Upper lobe of left lung (tissue), 6 donors: ENCODE measurements around the gene CHKA. TPM values are rescaled to one million over a fixed set of nuclear protein-coding genes. Genes with fewer than 3 reads are reported as not detected.

Experiments used
- ATAC-seq, 2 donors: fragments of 200-7000 bp; cut with Tn5 transposase; one replicate each; pipeline ENCODE4 v1.9.1; 2022; ENCODE audit warnings: mild to moderate bottlenecking in 2 of 2, moderate library complexity in 2 of 2; ENCODE audit not compliant: low FRiP score in 2 of 2
- DNase-seq, 2 donors: peaks; one replicate each; pipeline ENCODE4 v3.0.0-alpha.2; 2019 to 2020
- H3K27ac ChIP-seq, 4 donors: fragments of 200-600 bp; sonication (generic); one replicate each; pipeline ENCODE4 v1.5.1; 2016 to 2019
- H3K27me3 ChIP-seq, 4 donors: fragments of 200-600 bp; sonication (generic); one replicate each; pipeline ENCODE4 v1.5.1; 2017 to 2019
- H3K36me3 ChIP-seq, 4 donors: fragments of 200-600 bp; sonication (generic); one replicate each; pipeline ENCODE4 v1.5.1; 2016 to 2019
- H3K4me1 ChIP-seq, 4 donors: fragments of 200-600 bp; sonication (generic); one replicate each; pipeline ENCODE4 v1.5.1; 2018 to 2019
- H3K4me3 ChIP-seq, 4 donors: fragments of 200-600 bp; sonication (generic); one replicate each; pipeline ENCODE4 v1.5.1; 2017 to 2019; ENCODE audit warnings: mild to moderate bottlenecking in 2 of 4, moderate library complexity in 1 of 4
- H3K9me3 ChIP-seq, 4 donors: fragments of 200-600 bp; sonication (generic); one replicate each; pipeline ENCODE4 v1.5.1; 2018 to 2019
- EP300 ChIP-seq, 4 donors: sonication (generic); formaldehyde crosslinking; IDR thresholded peaks; one replicate each; pipeline ENCODE4 v1.5.1; 2017; ENCODE audit warnings: antibody characterized with exemption in 4 of 4, control low read depth in 2 of 4
- POLR2A ChIP-seq, 4 donors: fragments of 450-650 bp; IDR thresholded peaks; one replicate each; pipeline ENCODE4 v1.5.1; 2016 to 2017; ENCODE audit warnings: antibody characterized with exemption in 4 of 4, mild to moderate bottlenecking in 2 of 4
- POLR2AphosphoS5 ChIP-seq, 2 donors: sonication (generic); formaldehyde crosslinking; IDR thresholded peaks; one replicate each; pipeline ENCODE4 v1.5.1; 2017; ENCODE audit warnings: antibody characterized with exemption in 2 of 2
- WGBS, 2 donors: methylation state at CpG; one replicate each; pipeline ENCODE4 v1.1.5; 2017 to 2018; 5-methylcytosine and 5-hydroxymethylcytosine counted together
- total RNA-seq, 6 donors: library from RNA; depleted of rRNA in 4 of 6; stranded (reverse); fragments of >200 nt in 4 of 6; gene quantifications; one replicate each; pipeline versions ENCODE4 v1.1.0 to v1.2.1, GENCODE V29; 2016 to 2021
- TF ChIP-seq, protein P1 (sequence below), 6 experiments: fragments of 450-650 bp in 4 of 6; fragments of 200-600 bp in 2 of 6; sonication (generic) in 2 of 6; IDR thresholded peaks; one replicate each; pipeline ENCODE4 v1.5.1; 2016 to 2019; ENCODE audit warnings: antibody characterized with exemption in 6 of 6
- donor health status: DM: no; HTN: no; CAD: no; lungs with moderate emphysema.
- donor health status: DM: no; HTN: yes; CAD: no; lungs with severe emphysema.

Gene CHKA
- total RNA-seq, 6 donors from 2014 or later = 34.5 to 128 (median 59.1) TPM

DNA sequence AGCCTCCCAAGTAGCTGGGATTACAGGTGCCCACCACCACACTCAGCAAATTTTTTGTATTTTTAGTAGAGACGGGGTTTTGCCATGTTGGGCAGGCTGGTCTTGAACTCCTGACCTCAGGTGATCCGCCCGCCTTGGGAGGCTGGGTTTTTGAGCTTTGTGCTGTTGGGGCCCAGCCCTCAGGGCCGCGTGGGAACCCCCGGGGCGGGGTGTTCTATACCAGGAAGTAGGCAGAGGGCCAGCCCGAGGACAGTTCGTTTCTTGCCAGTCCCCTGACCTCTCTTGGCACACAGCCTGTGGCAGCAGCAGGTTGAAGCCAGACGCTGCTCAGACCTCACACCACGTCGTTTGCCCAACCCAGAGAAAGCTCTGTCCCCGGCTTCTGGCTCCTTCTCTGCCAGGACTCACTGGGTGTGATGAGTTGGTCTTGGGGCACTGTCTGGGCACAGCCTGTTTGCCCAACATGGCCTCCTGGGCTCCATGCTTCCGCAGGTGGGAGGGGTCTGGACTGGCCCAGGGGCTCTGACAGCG, 24.9 kb upstream of the CHKA start:
- Histone ChIP-seq H3K9me3 (no peaks in the 10 kb centered on the region), H3K27ac (peak overlapping the region; percentile 70 to 86 (median 73)), H3K27me3 (no peaks in the 10 kb centered on the region), H3K36me3 (no peaks in the 10 kb centered on the region), H3K4me3 (no peak overlapping the region), H3K4me1 (peaks cover 37 to 65% (median 50%) of the 10 kb centered on the region in 4 donors)
- TF ChIP-seq EP300 (IDR thresholded peaks at IDR 0.05) (peak in 2 of 4 donors; percentile 23 to 70), POLR2A (IDR thresholded peaks at IDR 0.05) (peak in 1 of 4 donors; percentile 49), POLR2AphosphoS5 (IDR thresholded peaks at IDR 0.05) (peak; percentile 15 to 76)
- TF ChIP-seq, protein P1, sequence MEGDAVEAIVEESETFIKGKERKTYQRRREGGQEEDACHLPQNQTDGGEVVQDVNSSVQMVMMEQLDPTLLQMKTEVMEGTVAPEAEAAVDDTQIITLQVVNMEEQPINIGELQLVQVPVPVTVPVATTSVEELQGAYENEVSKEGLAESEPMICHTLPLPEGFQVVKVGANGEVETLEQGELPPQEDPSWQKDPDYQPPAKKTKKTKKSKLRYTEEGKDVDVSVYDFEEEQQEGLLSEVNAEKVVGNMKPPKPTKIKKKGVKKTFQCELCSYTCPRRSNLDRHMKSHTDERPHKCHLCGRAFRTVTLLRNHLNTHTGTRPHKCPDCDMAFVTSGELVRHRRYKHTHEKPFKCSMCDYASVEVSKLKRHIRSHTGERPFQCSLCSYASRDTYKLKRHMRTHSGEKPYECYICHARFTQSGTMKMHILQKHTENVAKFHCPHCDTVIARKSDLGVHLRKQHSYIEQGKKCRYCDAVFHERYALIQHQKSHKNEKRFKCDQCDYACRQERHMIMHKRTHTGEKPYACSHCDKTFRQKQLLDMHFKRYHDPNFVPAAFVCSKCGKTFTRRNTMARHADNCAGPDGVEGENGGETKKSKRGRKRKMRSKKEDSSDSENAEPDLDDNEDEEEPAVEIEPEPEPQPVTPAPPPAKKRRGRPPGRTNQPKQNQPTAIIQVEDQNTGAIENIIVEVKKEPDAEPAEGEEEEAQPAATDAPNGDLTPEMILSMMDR (IDR thresholded peaks at IDR 0.05) = no peak
- peak; percentile 90 to 99 for DNase-seq
- WGBS, 2 donors = 25 to 50% methylated on average over 1 to 15 of the region's 15 CpGs
- ATAC-seq = peak; percentile 71 to 84

DNA sequence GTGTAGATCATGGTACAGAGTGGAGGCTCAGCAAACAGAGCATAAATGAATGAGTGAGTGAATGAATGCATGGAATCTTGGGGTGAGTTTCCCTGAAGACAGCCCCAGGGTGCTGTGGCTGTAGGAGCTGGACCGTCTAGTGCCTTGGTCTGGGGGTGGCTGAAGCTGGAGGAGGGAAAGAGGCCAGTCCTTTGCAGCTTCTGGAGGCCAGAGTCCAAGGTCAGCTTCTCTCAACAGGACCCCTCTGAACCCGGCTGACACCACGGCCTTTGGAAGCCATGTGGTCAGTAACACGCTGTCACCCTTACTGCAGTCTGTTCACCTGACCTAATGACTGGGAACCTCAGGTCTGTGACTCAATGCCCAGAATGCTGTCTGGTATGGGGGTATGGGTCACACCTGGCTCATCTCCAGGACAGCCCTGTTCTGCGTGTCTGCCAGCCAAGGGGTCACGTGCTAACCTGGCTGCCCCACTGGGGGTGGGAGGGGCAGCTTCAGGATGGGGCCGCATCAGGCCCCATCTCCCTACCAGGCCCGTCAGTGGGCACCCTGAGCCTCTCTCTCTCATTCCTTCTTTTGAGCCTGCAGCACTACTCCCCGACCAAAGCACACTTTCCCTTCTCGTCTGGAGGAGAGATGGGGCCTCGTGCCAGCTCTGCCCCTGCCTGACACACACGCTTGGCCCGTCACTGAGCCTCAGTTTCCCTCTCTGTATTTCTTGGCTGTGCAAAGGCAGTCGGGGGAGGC, 24.1 kb upstream of the CHKA start:
- Histone ChIP-seq H3K27me3 (no peaks in the 10 kb centered on the region), H3K4me3 (no peak overlapping the region), H3K36me3 (no peaks in the 10 kb centered on the region), H3K9me3 (no peaks in the 10 kb centered on the region), H3K4me1 (peaks cover 36 to 65% (median 52%) of the 10 kb centered on the region in 4 donors), H3K27ac (peak overlapping the region; percentile 4 to 86 (median 72))
- no peak for DNase-seq
- TF ChIP-seq EP300 (IDR thresholded peaks at IDR 0.05) (no peak), POLR2A (IDR thresholded peaks at IDR 0.05) (no peak), POLR2AphosphoS5 (IDR thresholded peaks at IDR 0.05) (no peak)
- TF ChIP-seq, protein P1 (IDR thresholded peaks at IDR 0.05) = no peak
- ATAC-seq = no peak
- WGBS, 2 donors = 77 to 87% methylated on average over 14 of the region's 14 CpGs

DNA sequence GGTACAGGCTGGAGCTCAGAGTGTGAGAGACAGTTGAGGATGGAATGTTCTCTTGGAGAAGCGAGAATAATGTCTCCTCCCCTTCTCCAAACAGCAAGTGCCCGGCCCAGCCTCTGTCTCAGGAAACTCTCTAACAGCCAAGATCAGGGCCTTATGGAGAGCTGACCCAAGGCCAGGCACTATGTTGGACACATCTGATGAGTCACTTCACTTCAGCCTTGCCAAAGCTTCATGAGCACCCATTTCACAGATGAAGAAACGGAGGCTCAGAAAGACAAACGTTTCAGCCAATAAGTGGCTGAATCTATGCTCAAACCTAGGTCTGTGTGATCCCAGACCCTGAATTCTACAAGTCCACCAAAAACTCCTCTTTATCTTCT, 22.1 kb upstream of the CHKA start:
- no peaks in the 10 kb centered on the region for H3K27me3 ChIP-seq
- H3K4me3 ChIP-seq = no peak overlapping the region
- DNase-seq (no peak), ATAC-seq (no peak)
- H3K4me1 ChIP-seq = peaks cover 29 to 55% (median 45%) of the 10 kb centered on the region in 4 donors
- H3K27ac ChIP-seq = peak overlapping the region in 1 of 4 donors; percentile 84
- TF ChIP-seq EP300 (IDR thresholded peaks at IDR 0.05) = no peak
- TF ChIP-seq POLR2AphosphoS5 (IDR thresholded peaks at IDR 0.05) = no peak
- TF ChIP-seq POLR2A (IDR thresholded peaks at IDR 0.05) = no peak
- TF ChIP-seq, protein P1 (IDR thresholded peaks at IDR 0.05) = no peak
- no peaks in the 10 kb centered on the region for H3K36me3 ChIP-seq
- no peaks in the 10 kb centered on the region for H3K9me3 ChIP-seq
- WGBS, 2 donors = 81 to 87% methylated on average over 4 of the region's 4 CpGs

DNA sequence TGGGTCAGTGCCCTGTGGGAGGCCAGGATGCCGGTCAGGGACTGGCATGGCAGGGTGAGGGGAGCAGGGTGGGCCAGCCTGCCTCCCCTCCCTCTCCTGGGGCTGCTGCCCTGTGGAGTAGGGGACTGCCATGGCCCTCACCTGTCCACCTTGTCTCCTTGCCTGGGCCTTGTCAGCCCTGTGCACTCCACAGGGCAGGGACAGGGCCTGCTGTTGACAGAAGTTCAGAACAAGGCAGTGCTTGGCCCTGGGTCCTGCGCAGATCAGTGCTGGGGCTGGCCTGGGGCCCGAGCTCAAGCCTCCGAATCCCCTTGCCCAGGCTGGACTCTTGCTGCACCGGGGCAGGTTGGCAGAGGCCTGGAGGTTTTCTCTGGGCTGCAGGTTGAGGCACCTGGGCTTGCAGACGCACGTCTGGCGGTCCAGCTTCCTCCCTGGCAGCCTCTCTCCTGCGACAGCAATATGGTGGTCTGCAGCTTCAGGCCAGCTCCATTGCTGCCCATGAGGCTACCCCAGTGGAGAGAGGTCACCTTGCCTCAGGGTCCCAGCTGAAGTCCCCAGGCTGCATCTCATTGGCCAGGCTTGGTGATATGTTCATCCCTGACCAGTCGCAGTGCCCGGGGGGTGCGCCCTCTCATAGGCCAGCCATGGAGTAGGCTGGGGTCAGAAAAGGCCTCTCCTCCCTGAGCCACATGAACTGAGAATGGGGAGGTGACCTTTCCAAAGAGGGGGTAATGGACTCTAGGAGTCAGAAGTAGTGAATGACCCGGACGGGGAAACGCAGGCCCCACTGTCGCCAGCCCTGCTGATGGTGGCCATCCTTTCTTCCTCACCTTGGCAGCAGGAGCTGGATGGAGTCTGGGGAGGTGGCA, 21.5 kb upstream of the CHKA start:
- no peak overlapping the region for H3K4me3 ChIP-seq
- 84 to 88% methylated on average over 7 to 16 of the region's 16 CpGs for WGBS, 2 donors
- no peaks in the 10 kb centered on the region for H3K36me3 ChIP-seq
- H3K27me3 ChIP-seq = no peaks in the 10 kb centered on the region
- DNase-seq (no peak), ATAC-seq (no peak)
- H3K9me3 ChIP-seq = no peaks in the 10 kb centered on the region
- peaks cover 29 to 55% (median 45%) of the 10 kb centered on the region in 4 donors for H3K4me1 ChIP-seq
- no peak for TF ChIP-seq EP300 (IDR thresholded peaks at IDR 0.05)
- no peak for TF ChIP-seq POLR2AphosphoS5 (IDR thresholded peaks at IDR 0.05)
- TF ChIP-seq, protein P1 (IDR thresholded peaks at IDR 0.05) = no peak
- no peak for TF ChIP-seq POLR2A (IDR thresholded peaks at IDR 0.05)
- peak overlapping the region; percentile 8 to 84 (median 60) for H3K27ac ChIP-seq
